GM12892 (cell line): ENCODE results near the gene VSIR.

Experiments
- POLR2A ChIP-seq: IDR thresholded peaks from 2 replicates; pipeline ENCODE4 v1.6.1; 2011; ENCODE audit warnings: low read depth, low read length, control low read depth
- POLR2AphosphoS5 ChIP-seq: IDR thresholded peaks from 2 replicates; pipeline ENCODE4 v1.6.1; 2011; ENCODE audit warnings: low read depth, low read length, control low read depth
- TAF1 ChIP-seq: IDR thresholded peaks from 2 replicates; pipeline ENCODE4 v1.6.1; 2011; ENCODE audit warnings: low read depth, mild to moderate bottlenecking, control low read depth, low read length, borderline replicate concordance

DNA sequence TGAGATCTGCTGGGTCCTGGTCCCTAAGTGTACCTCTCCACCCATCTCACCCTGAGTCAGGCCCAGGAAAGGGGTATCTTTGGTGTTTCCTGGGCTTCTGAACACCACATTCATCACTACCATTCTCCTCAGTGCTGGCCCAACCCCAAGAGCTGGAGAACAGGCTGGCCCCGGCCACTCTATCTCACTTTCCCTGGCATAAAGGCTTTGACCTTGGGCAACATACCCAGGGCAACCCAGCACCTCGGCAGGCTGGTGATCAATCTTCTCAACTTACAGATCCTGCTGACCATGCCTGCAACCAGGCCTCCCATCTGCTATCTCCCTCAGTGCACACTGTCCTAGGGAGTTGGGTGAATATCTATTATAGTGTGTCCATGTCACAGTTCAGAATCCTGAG is 2.1 kb downstream of the VSIR start:
- TF ChIP-seq POLR2AphosphoS5 = no peak
- TF ChIP-seq POLR2A = no peak
- no peak for TF ChIP-seq TAF1
